Right atrium auricular region (tissue), 2 donors: Measurements from ENCODE around the gene OSBPL3. TPM values are rescaled to one million over a fixed set of nuclear protein-coding genes. Genes with fewer than 3 reads are reported as not detected.
A peak's percentile ranks its signal among the peaks of the same experiment; 100 is the strongest.

Source experiments
- DNase-seq: peaks from one replicate; pipeline ENCODE4 v3.0.0-alpha.2; 2019; ENCODE audit warnings: low spot score
- H3K27ac ChIP-seq, 2 donors: fragments of 200-600 bp; sonication (generic); 1 replicate in 1 of 2; 2 replicates in 1 of 2; pipeline ENCODE4 v1.5.1; 2016 to 2019
- H3K27me3 ChIP-seq, 2 donors: fragments of 200-600 bp; sonication (generic); one replicate each; pipeline versions ENCODE4 v1.5.1 to v1.6.0; 2017 to 2019
- H3K36me3 ChIP-seq: fragments of 200-600 bp; sonication (generic); one replicate; pipeline ENCODE4 v1.5.1; 2016
- H3K4me1 ChIP-seq, 2 donors: fragments of 200-600 bp; sonication (generic); one replicate each; pipeline versions ENCODE4 v1.5.1 to v1.6.0; 2017 to 2019
- H3K4me3 ChIP-seq, 2 donors: fragments of 200-600 bp; sonication (generic); 1 replicate in 1 of 2; 2 replicates in 1 of 2; pipeline ENCODE4 v1.5.1; 2017 to 2019; ENCODE audit warnings: mild to moderate bottlenecking in 1 of 2, moderate library complexity in 1 of 2
- H3K9me3 ChIP-seq, 2 donors: fragments of 200-600 bp; sonication (generic); one replicate each; pipeline ENCODE4 v1.5.1; 2019
- total RNA-seq, 2 donors: library from RNA; depleted of rRNA; stranded (reverse); fragments of >200 nt; gene quantifications; one replicate each; pipeline ENCODE4 v1.1.0, GENCODE V29; 2016
- TF ChIP-seq, protein P1 (sequence below), 2 donors: fragments of 200-600 bp; sonication (generic); IDR thresholded peaks; one replicate each; pipeline ENCODE4 v1.5.1; 2019; ENCODE audit warnings: antibody characterized with exemption in 2 of 2

OSBPL3 gene
- total RNA-seq, 2 donors from 2014 or later: 4.8 to 6.7 TPM

DNA sequence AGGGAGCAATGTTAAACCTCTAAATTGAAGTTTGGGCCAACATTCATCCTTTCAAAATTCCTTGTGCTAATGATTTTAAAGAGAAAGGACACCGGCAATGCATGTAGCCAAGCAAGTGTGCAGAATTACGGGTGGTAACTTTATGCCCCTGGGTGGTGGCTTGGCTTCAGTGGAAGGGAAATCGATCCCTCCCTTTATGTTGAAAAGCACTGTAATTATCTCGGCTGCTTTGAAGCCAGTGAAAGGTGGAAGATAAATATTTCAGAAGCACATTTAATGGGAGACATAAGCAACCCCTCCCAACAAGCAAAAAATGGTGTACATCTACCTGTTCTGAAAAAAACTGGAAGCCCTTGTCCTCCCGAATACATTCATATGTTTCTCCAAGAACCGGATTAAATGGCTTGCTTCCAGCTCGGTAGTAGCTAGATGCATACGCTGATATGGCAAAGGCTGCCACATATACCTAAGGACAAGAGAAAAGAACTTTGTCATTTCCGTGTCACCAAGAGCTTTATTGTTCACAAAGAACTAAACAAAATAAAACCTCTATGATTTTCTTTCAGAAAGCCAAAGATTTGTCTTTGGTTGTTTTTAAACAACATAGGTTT lies 149.4 kb downstream of the OSBPL3 start:
- TF ChIP-seq, protein P1, sequence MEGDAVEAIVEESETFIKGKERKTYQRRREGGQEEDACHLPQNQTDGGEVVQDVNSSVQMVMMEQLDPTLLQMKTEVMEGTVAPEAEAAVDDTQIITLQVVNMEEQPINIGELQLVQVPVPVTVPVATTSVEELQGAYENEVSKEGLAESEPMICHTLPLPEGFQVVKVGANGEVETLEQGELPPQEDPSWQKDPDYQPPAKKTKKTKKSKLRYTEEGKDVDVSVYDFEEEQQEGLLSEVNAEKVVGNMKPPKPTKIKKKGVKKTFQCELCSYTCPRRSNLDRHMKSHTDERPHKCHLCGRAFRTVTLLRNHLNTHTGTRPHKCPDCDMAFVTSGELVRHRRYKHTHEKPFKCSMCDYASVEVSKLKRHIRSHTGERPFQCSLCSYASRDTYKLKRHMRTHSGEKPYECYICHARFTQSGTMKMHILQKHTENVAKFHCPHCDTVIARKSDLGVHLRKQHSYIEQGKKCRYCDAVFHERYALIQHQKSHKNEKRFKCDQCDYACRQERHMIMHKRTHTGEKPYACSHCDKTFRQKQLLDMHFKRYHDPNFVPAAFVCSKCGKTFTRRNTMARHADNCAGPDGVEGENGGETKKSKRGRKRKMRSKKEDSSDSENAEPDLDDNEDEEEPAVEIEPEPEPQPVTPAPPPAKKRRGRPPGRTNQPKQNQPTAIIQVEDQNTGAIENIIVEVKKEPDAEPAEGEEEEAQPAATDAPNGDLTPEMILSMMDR (IDR thresholded peaks at IDR 0.05): no peak
- no peaks in the 10 kb centered on the region for H3K27me3 ChIP-seq
- no peaks in the 10 kb centered on the region for H3K9me3 ChIP-seq
- peaks cover 0 to 33% of the 10 kb centered on the region in 2 donors for H3K4me1 ChIP-seq
- no peak for DNase-seq
- H3K27ac ChIP-seq: no peak overlapping the region
- H3K4me3 ChIP-seq: no peak overlapping the region
- no peaks in the 10 kb centered on the region for H3K36me3 ChIP-seq

DNA sequence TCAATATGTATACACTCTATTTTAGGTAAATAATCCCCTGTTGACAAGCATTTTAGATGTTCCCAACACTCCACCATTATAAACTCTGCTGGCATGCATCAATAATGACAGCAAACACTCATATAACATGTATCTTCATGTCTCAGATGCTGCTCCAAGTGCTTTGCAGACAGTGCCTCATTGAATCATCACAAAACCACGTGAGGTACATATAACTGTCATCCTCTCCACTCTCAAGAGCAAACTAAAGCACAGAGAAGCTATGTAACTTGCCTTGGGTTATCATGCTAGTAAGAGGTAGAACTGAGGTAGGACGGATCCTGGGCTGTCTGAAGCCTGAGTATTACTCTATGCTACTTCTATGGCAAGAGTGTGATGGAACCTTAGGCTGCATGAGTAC lies 150.2 kb downstream of the OSBPL3 start:
- H3K4me3 ChIP-seq: no peak overlapping the region
- H3K36me3 ChIP-seq: no peaks in the 10 kb centered on the region
- no peaks in the 10 kb centered on the region for H3K9me3 ChIP-seq
- H3K27me3 ChIP-seq: no peaks in the 10 kb centered on the region
- H3K4me1 ChIP-seq: peaks cover 0 to 41% of the 10 kb centered on the region in 2 donors
- no peak for DNase-seq
- TF ChIP-seq, protein P1 (IDR thresholded peaks at IDR 0.05): no peak
- no peak overlapping the region for H3K27ac ChIP-seq

DNA sequence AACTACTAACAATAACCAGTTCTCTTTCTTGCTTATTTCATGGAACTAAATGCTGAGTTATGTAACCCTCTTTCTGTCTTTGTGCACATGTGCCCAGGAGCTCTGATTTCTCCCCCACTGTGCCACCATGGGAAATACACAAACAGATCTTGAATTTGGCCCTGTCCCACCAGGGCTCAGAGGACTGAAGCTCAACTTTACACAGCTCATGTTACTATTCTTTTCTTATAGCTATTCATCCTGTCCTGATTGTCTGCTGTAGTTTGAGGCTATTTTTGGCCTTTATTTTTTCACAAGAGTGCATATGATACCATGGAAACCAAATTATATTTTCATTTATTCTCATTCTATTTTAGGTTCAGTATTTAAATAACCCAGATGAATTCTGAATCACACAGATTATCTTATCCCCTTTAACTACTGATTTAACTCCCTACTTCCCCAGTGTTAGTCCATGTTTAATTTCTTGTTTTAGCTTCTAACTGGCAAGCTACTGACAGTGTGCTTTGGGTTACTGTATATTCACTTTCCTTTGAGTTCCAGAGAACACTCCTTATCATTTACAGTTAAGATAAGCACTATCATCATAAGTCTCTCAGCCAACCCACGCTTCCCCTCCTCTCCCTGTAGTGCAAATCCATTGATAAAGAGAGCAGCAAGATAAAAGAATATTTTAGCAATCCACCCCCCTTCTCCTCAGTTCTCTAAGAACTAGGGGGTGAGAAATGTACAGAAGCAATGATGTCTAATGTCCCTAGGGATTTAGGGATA lies 150.9 kb downstream of the OSBPL3 start:
- H3K36me3 ChIP-seq: no peaks in the 10 kb centered on the region
- no peaks in the 10 kb centered on the region for H3K27me3 ChIP-seq
- H3K4me1 ChIP-seq: peaks cover 0 to 48% of the 10 kb centered on the region in 2 donors
- H3K27ac ChIP-seq: peak overlapping the region in 1 of 2 donors; percentile 22
- no peaks in the 10 kb centered on the region for H3K9me3 ChIP-seq
- H3K4me3 ChIP-seq: no peak overlapping the region
- TF ChIP-seq, protein P1 (IDR thresholded peaks at IDR 0.05): no peak
- no peak for DNase-seq

DNA sequence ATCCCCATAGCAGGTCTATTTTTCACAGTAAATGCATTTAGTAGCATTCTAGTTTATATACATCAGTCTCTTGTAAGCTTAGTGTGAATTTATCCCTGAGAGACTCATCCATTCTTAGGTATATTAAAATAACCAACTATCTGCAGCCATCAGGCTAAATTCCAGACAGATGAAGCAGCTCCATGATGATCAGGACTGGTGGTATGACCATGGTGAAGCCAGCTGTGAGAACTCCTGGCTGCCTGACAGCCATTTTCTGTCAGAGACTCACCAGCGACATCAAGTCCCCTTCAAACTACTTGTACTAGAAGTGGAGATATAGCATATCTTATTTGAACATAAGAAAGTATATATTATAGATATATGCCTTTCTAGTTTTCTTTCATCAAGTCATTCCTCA lies 152.4 kb downstream of the OSBPL3 start:
- Histone ChIP-seq H3K27me3 (no peaks in the 10 kb centered on the region), H3K4me3 (no peak overlapping the region), H3K36me3 (no peaks in the 10 kb centered on the region), H3K27ac (no peak overlapping the region), H3K4me1 (peaks cover 0 to 49% of the 10 kb centered on the region in 2 donors), H3K9me3 (no peaks in the 10 kb centered on the region)
- TF ChIP-seq, protein P1 (IDR thresholded peaks at IDR 0.05): no peak
- no peak for DNase-seq

DNA sequence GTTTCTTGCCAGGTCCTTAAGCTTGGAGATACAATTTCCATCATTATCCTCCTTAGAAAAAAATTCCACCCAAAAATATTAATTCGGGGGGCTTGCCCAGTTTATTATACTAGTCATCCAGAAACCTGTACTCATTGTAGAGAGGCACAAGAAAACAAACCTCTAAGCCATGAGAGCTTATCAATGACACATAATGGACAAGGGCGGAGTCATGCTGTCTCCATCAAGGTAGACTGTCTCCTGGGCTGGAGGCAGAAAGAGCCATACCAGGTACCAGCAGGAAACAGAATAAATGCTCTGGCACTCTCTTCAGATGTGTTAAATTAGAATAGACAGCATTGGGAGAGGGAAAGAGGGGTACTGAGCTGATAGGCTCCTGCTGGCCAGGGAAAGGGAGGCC lies 153.0 kb downstream of the OSBPL3 start:
- no peak for DNase-seq
- H3K9me3 ChIP-seq: no peaks in the 10 kb centered on the region
- TF ChIP-seq, protein P1 (IDR thresholded peaks at IDR 0.05): no peak
- no peaks in the 10 kb centered on the region for H3K27me3 ChIP-seq
- no peak overlapping the region for H3K27ac ChIP-seq
- no peaks in the 10 kb centered on the region for H3K36me3 ChIP-seq
- no peak overlapping the region for H3K4me3 ChIP-seq
- H3K4me1 ChIP-seq: peaks cover 0 to 49% of the 10 kb centered on the region in 2 donors
